HG03571 (cell line): ENCODE data around the gene EXOC2.
"Not testable (repeated sequence)": the region's sequence is repeated elsewhere in the genome, so short reads cannot be mapped to it uniquely, and the experiment has no call there.

Experiments
- ATAC-seq: cut with Tn5 transposase; IDR thresholded peaks from one replicate; pipeline ENCODE4 v1.9.1; 2021; ENCODE audit not compliant: unreplicated experiment

The EXOC2 gene

GRCh38 chr6:680251-680650, 12.7 kb downstream of the EXOC2 start:
- no peak for ATAC-seq

GRCh38 chr6:679282-679681, 13.7 kb downstream of the EXOC2 start:
- ATAC-seq: no peak

DNA sequence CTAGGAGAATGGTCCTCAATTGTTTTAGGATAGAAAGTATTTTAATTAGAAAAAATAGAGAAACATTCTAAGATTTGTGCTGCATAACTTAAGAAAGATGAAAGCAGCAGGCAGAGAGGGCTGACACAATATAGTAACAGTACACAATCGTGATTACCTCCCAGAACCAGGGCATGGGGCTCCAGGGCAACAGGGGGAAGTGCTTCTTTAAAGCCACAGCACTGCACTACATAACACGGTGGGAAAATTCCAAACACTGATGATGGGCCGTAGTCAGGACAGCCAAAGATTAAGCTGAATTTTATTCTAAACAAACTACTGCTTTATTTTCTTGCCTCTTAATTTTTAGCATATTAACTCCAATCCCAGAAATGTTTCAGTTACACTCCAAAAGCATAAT, 14.4 kb downstream of the EXOC2 start:
- ATAC-seq: no peak

DNA sequence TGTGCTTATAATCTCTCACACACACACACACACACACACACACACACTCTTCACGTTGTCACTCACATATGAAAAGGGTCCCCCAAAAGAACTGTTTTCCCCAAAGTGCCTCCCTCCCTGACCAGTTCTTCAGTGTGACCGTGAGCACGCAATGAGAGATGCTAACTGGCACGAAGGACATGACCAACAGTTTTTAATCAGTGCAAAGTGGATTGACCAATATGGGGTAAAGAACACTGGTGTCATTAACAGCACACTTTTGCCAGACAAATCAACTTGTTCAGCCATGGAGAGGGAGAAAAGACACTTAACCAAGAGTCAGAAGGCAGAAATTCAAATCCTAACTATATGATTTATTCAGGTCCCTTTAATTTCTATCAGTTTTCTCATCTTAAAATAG, 15.0 kb downstream of the EXOC2 start:
- no peak for ATAC-seq

GRCh38 chr6:674956-675355, 18.0 kb downstream of the EXOC2 start:
- ATAC-seq: no peak

GRCh38 chr6:674406-674805, 18.5 kb downstream of the EXOC2 start:
- ATAC-seq: no peak

- no peak for ATAC-seq
These were observed 25.5 kb downstream of the EXOC2 start for GRCh38 chr6:667253-667927.

DNA sequence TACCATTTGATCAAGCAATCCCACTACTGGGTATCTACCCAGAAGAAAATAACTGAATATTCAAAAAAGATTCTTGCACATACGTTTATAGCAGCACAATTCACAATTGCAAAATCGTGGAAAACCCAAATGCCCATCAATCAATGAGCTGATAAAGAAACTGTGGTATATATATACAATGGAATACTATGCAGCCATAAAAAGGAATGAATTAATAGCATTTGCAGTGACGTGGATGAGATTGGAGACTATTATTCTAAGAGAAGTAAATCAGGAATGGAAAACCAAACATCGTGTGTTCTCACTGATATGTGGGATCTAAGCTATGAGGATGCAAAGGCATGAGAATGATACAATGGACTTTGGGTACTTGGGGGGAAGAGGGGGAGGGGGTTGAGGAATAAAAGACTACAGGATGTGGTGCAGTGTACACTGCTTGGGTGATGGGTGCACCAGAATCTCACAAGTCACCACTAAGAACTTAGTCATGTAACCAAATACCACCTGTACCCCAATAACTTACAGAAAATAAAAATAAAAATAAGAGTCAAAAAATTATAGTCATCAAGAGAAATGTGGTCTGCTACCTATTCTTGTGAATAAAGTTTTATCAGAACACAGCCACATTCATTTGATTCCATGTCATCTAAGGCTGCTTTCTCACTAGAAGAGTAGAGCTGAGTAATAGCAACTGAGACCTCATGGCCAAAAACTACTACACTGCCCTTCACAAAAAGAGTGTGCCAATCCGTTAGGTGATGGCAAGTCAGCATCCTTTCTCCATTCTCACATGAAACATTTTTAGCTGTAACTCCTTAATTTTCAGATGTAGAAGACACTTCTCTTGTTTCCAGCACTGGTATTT, 27.3 kb downstream of the EXOC2 start:
- no peak for ATAC-seq

DNA sequence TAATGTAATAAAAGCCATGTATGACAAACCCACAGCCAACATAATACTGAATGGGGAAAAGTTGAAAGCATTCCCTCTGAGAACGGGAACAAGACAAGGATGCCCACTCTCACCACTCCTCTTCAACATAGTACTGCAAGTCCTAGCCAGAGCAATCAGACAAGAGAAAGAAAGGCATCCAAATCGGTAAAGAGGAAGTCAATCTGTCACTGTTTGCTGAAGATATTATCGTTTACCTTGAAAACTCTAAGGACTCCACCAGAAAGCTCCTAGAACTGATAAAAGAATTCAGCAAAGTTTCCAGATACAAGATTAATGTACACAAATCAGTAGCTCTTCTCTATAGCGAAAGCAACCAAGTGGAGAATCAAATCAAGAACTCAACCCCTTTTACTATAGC, 29.2 kb downstream of the EXOC2 start:
- ATAC-seq: not testable (repeated sequence)

- ATAC-seq: no peak
These were observed 33.0 kb downstream of the EXOC2 start for GRCh38 chr6:659716-660581.

DNA sequence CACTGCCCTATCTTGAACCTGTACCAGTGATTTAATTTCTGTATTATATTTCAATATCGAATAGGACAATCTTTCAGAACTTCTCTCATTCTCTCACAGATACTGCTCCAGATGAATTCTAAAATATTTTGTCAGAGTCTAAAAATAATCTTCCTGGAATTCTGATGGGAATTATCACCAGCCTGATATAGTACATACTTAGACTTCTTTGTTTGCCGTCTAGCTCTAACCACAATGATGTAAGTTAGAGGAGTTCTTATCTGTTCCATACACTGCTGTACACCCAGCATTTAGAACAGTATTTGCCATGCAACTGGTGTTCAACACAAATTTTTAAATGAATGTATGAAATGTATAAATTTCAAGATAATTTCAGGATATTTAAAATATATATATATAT, 34.7 kb downstream of the EXOC2 start:
- ATAC-seq: no peak

GRCh38 chr6:657743-658142, 35.2 kb downstream of the EXOC2 start:
- no peak for ATAC-seq

- no peak for ATAC-seq
These were observed 36.3 kb downstream of the EXOC2 start, which contains the start of gene HUS1B for GRCh38 chr6:656460-657252. HUS1B (minus strand) TSS chr6:657100; CDS start chr6:656944, 156 bp downstream.

GRCh38 chr6:654136-654535, 38.8 kb downstream of the EXOC2 start:
- ATAC-seq: no peak

DNA sequence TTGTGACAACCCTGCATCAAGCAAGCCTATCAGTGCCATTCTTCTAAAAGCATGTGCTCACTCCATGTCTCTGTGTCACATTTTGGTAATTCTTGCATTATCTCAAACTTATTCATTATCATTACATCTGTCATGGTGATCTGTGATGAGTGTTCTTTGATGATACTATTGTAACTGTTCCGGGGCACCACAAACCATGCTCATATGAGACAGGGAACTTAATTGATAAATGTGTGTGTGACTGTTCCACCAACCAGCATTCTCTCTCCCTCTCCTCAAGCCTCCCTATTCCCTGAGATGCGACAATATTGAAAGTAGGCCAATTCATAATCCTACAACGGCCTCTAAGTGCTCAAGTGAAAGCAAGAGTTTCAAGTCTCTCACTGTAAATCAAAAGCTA, 40.1 kb downstream of the EXOC2 start:
- ATAC-seq: no peak

DNA sequence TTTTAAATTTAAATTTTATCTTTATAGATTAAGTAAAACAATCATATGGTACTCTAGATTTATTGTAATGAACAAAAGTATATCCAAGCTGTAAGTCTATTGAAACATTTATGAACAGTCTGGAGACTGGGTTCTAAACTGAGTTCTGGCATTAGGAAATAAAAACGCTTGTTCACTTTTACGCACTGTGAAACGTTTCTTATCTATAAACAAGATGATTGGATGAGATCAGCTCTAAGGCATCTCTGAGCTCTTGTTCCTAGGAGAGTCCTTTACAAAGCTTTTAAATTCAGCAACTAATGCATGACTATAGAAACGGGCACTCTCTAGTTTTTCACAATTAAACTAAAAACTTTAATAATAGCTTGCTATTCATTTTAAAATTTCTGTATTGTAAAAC, 42.8 kb downstream of the EXOC2 start:
- ATAC-seq: no peak

GRCh38 chr6:642805-643204, 50.1 kb downstream of the EXOC2 start:
- no peak for ATAC-seq

GRCh38 chr6:641225-641985, 51.5 kb downstream of the EXOC2 start:
- ATAC-seq: no peak

DNA sequence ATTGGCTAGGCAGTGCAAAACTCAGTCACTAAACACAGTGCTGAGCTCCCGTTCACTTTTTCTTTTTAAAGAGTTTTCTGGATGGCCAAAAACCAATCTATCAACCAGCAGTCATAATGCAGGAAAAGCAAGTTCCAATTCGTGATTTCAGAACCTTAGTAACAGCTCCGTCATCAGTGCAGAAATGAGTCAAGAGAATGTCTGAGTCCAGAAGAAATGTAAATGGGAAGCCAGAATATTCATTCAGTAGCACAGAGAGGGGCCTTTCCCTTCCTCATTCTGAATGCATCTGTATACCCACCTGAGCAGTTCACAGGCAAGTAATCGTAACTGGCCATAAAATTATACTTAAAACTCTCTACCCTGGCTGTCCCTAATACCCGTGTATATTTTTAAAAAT, 56.5 kb downstream of the EXOC2 start:
- ATAC-seq: peak; percentile 64

GRCh38 chr6:635233-635632, 57.7 kb downstream of the EXOC2 start:
- ATAC-seq: no peak
